ENCODE measurements around the gene NOTCH2. TPM values are rescaled to one million over a fixed set of nuclear protein-coding genes. Genes with fewer than 3 reads are reported as not detected.
A peak's percentile ranks its signal among the peaks of the same experiment; 100 is the strongest.

NOTCH2 gene
- total RNA-seq, 4 donors from 2014 or later, result 10.1 to 21.8 (median 15.8) TPM

GRCh38 chr1:119891386-119891785 lies 178.1 kb downstream of the NOTCH2 start:
- Histone ChIP-seq H3K36me3 (no peaks in the 10 kb centered on the region), H3K4me3 (no peak overlapping the region), H3K27me3 (no peaks in the 10 kb centered on the region), H3K9me3 (no peaks in the 10 kb centered on the region), H3K27ac (no peak overlapping the region), H3K4me1 (no peaks in the 10 kb centered on the region)
- DNase-seq (no peak), ATAC-seq (no peak)
- intact Hi-C loops (cut with DNase I; ENCODE audit: low total_unique reads), result no loop called here
- in situ Hi-C loops (cut with MboI; ENCODE audit: low sequenced_read_pairs in 4 of 4), result no loop called here
- no peak for TF ChIP-seq POLR2A (IDR thresholded peaks at IDR 0.05)
- TF ChIP-seq, protein P1, sequence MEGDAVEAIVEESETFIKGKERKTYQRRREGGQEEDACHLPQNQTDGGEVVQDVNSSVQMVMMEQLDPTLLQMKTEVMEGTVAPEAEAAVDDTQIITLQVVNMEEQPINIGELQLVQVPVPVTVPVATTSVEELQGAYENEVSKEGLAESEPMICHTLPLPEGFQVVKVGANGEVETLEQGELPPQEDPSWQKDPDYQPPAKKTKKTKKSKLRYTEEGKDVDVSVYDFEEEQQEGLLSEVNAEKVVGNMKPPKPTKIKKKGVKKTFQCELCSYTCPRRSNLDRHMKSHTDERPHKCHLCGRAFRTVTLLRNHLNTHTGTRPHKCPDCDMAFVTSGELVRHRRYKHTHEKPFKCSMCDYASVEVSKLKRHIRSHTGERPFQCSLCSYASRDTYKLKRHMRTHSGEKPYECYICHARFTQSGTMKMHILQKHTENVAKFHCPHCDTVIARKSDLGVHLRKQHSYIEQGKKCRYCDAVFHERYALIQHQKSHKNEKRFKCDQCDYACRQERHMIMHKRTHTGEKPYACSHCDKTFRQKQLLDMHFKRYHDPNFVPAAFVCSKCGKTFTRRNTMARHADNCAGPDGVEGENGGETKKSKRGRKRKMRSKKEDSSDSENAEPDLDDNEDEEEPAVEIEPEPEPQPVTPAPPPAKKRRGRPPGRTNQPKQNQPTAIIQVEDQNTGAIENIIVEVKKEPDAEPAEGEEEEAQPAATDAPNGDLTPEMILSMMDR (IDR thresholded peaks at IDR 0.05 in 4 of 5, conservative IDR thresholded peaks at IDR 0.05 in 1 of 5), result no peak

DNA sequence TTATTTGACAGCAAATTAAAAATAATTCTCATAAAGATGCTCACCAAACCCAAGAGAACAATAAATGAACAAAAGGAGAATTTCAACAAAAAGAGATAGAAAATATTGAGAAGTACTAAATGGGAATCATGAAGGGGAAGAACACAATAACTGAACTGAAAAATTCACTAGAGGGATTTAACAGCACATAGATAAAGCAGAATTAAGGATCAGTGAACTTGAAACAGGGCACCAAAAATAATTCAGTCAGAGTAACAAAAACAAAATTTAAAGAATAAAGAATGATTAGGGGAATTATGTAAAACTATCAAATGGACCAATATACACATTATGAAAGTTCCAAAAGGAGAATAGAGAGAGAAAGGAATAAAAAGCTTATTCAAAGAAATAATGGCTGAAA lies 181.0 kb downstream of the NOTCH2 start:
- in situ Hi-C loops (cut with MboI; ENCODE audit: low sequenced_read_pairs in 4 of 4), result no loop called here
- Histone ChIP-seq H3K9me3 (no peaks in the 10 kb centered on the region), H3K27me3 (no peaks in the 10 kb centered on the region), H3K4me1 (no peaks in the 10 kb centered on the region), H3K4me3 (no peak overlapping the region), H3K27ac (no peak overlapping the region), H3K36me3 (no peaks in the 10 kb centered on the region)
- DNase-seq (no peak), ATAC-seq (no peak)
- intact Hi-C loops (cut with DNase I; ENCODE audit: low total_unique reads), result no loop called here
- TF ChIP-seq, protein P1 (IDR thresholded peaks at IDR 0.05 in 4 of 5, conservative IDR thresholded peaks at IDR 0.05 in 1 of 5), result no peak
- TF ChIP-seq POLR2A (IDR thresholded peaks at IDR 0.05), result no peak

DNA sequence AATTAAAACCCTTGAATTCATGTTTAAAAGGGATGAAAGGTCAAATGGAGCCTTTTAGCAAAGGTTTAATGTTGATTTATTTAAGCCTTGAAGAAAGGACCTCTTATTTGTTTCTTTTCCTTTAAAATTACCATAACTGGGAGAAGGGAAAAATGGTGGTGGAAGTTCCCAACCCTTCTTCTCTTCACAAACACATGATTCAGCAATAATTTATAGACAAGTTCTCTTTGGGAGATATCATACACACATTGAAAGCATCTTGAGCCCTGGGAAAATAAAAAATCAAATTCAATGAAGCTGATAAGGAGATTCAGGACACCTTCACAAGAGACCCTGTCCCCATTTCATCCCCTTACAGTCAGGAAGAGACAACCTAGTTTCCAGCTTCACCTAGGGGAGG lies 182.0 kb downstream of the NOTCH2 start:
- no peaks in the 10 kb centered on the region for H3K9me3 ChIP-seq
- DNase-seq (no peak), ATAC-seq (no peak)
- H3K27me3 ChIP-seq, result no peaks in the 10 kb centered on the region
- no peaks in the 10 kb centered on the region for H3K36me3 ChIP-seq
- intact Hi-C loops (cut with DNase I; ENCODE audit: low total_unique reads), result no loop called here
- H3K4me1 ChIP-seq, result no peaks in the 10 kb centered on the region
- no peak overlapping the region for H3K27ac ChIP-seq
- TF ChIP-seq, protein P1 (IDR thresholded peaks at IDR 0.05 in 4 of 5, conservative IDR thresholded peaks at IDR 0.05 in 1 of 5), result no peak
- TF ChIP-seq POLR2A (IDR thresholded peaks at IDR 0.05), result no peak
- no peak overlapping the region for H3K4me3 ChIP-seq
- in situ Hi-C loops (cut with MboI; ENCODE audit: low sequenced_read_pairs in 4 of 4), result no loop called here

GRCh38 chr1:119885903-119886783 lies 183.3 kb downstream of the NOTCH2 start:
- Histone ChIP-seq H3K4me1 (no peaks in the 10 kb centered on the region), H3K27ac (no peak overlapping the region), H3K36me3 (no peaks in the 10 kb centered on the region), H3K9me3 (no peaks in the 10 kb centered on the region), H3K27me3 (no peaks in the 10 kb centered on the region), H3K4me3 (no peak overlapping the region)
- in situ Hi-C loops (cut with MboI; ENCODE audit: low sequenced_read_pairs in 4 of 4) (no loop called here), intact Hi-C loops (cut with DNase I; ENCODE audit: low total_unique reads) (no loop called here)
- TF ChIP-seq, protein P1 (IDR thresholded peaks at IDR 0.05 in 4 of 5, conservative IDR thresholded peaks at IDR 0.05 in 1 of 5), result peak; percentile 19 to 63 (median 38)
- no peak for TF ChIP-seq POLR2A (IDR thresholded peaks at IDR 0.05)
- ATAC-seq (no peak), DNase-seq (peak in 1 of 2 donors; percentile 31)

Measured in gastrocnemius medialis (tissue), 4 donors.